ENCODE measurements around the gene PNPLA7.
A peak's percentile ranks its signal among the peaks of the same experiment; 100 is the strongest.

Gene PNPLA7

DNA sequence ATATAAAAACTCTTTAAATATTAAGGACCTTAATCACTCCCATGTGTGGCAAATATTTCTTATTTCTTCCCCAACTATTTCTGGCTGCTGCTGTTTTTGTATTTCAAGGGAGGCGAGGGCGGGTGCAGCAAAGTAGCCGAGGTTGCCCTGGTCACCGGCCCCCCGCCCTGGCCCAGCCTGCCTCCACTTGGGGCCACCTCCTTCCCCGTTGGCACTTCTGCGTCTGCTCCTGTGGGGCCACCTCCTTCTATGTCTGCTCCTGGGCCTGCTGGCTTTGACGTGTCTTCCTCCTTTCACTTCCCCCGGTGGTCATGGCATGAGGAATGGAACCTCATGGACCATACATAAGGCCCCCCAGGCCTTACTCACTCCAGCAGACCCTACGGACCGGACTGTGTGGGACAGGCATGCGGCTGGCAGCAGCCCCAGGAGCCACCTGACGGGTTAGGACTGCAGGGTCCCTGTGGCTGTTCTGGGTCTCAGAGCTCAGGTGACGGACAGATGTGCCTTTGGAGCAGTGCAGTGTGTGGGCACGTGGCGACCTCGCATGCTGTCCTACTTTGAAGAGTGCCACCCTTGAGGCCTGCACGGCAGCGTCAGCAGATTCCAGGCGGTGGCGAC lies 103.2 kb downstream of the PNPLA7 start:
- DNase-seq: no peak

DNA sequence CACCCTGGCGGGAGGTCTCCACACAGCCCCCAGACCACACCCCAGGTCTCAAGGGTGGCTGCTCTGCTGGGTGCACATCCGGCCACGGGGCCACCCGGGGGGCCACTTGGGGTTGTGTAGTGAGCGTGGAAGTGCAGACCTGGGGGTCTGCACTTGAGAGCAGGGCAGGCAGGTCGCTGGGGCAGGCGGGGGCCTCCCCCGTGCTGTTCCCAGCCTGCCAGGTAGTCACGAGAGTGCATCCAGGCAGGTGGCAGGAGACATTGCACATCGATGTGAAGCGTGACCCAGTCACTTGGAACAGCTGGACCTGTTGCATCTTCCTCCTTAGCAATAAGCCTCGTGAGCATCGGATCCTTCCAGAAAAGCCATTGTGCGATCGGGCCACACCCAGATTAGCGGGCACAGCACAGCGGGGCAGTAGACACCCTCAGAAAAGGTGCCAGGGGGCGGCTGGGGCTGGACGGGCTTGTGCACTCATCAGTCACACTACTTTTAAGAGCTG lies 104.2 kb downstream of the PNPLA7 start:
- no peak for DNase-seq

DNA sequence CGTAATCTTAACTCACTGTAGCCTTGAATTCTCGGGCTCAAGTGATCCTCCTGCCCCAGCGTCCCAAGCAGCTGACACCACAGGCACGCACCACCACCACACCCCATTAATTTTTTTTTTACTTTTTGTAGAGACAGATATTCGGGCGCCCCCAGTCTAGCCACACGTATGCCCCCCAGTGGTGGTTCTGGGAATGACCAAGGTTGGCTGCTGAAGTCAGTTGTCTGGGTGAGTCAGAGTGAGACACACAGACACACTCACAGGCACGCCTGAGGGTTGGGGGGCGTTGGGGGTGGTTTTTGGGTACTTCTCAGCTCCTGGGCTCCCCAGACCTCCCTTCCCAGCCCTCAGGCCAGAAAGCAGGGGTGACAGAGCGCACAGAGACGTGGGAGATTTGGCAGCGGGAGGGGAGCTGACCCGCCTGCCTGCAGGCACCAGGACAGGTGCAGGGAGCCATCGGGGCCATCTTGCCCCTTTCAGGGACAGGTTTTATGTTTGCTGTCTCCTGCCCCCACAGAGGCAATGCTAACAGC lies 104.9 kb downstream of the PNPLA7 start:
- peak; percentile 89 for DNase-seq

DNA sequence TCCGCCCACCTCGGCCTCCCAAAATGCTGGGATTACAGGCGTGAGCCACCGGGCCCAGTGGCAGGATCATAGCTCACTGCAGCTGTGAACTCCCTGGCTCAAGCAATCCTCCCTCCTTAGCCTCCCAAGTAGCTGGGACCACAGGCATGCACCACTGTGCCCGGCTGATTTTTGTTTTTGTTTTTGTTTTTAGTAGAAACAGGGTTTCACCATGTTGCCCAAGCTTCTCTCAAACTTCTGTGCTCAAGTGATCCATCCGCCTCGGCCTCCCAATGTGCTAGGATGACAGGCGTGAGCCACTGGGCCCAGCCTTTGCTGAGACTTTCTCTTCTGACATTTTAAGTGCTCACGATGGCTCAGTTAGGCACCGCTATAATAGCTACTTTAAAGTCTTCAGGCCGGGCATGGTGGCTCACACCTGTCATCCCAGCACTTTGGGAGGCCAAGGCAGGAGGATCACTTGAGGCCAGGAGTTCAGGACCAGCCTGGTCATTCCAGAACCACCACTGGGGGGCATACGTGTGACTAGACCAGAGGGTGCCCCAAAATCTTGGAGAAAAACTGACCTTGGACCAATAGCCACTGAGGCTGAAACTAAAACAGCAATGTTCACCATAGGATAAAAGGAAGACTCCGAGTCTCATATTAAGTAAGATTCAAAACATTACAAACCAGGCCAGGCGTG lies 106.0 kb downstream of the PNPLA7 start:
- no peak for DNase-seq

DNA sequence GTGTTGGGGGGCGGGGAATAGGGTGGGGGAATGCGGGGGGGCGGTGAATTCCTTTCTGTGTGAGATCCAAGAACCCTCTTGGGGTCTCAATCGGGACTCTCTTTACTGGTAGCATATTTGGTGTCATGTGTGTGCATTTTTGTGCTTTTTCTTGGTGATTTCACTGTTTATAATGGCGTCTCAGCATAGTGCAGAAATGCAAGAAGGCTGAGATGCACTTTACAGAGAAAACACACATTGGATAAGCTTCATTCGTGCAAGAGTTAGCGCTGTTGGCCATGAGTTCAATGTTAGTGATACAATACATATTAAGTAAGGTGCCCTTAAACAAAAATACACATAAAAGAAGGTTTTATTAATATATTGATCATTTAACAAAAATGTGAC lies 108.3 kb downstream of the PNPLA7 start:
- no peak for DNase-seq

DNA sequence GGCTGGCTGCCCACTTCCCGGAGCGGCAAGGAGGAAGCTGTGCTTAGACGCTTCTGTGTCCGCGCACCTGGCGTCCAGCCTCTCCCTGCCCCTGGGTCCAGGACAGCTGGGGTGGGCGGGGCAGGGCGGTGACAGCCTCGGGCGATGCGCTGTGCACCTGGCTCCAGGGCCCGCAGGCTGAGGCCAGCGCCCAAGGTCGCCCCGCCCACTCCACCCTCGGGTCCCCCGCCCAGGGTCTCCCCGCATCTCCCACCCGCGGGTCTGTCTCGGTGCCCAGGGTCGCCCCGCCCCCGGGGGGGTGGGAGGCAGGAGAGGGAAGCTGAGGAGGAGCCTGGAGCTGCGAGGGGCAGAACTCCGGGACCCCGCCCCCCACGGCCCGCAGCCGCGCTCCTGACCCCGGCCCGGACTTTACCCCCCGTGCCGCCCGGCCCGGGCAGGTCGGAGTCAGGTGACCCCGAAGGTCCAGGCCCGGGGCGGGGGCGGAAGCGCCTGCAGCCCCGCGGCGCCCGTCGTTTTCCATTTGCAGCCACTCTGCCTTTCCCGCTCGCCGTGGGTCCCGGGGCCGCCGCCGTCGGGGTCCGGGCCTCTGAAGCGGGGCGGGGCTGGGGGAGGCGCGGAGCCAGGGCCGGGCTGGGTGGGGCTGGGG lies 108.8 kb downstream of the PNPLA7 start, which contains the start of gene ENTPD8:
ENTPD8 (minus strand) TSS at position 69 of the 646 bp plus-strand sequence. CDS start 3,072 bp downstream, outside the sequence.
- DNase-seq: peak; percentile 21

DNA sequence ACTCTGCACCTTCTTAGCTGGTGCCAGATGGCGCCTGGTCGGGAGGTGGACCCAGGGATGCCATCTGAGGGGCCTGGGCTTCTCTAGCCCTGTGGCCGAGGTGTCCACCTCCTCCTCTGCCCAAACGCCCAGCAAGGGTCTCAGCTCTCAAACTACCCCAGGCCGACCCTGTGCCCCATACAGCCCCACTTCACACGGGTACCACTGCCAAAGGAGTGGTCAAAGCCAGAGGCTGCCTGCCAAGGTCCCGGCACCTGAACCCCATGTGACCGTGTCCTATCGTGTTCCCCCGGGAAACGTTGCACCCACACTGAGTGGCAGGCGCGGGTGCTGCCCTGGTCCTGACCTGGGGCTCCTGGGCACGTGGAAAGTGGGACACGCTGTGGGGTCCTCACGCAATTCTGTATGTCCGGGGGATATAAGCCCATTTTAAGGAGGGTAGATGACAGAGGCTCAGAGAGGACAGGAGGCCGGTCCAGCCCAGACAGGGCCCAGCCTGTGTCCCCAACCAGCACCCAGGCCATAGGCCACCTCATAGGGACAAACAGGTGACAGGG lies 111.0 kb downstream of the PNPLA7 start:
- peak; percentile 11 for DNase-seq

DNA sequence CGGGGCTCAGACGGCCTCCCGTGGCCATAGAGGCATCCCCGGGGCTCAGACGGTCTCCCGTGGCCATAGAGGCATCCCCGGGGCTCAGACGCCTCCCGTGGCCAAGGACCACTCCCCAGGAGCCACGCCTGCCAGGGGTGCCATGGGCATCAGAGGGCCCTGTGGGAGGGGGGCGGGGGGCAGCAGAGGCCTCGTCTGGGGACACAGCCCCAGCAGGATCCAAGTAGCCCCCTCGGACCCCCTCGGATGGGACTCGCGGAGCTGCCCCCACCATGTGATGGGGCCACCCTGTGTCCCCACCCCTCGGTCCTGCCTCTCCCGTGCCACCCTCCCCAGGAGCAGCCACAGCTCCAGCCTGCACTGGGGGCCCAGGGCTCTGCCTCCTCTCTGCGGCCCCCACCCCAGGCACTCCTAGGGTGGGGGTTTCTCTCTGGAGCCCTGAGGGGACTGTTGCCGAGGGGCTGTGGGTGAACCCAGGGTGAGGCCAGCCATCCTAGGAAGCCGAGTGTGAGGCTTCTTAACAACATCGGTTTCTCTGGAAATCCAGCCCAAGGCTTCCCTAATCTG lies 111.5 kb downstream of the PNPLA7 start:
- peak; percentile 12 for DNase-seq

DNA sequence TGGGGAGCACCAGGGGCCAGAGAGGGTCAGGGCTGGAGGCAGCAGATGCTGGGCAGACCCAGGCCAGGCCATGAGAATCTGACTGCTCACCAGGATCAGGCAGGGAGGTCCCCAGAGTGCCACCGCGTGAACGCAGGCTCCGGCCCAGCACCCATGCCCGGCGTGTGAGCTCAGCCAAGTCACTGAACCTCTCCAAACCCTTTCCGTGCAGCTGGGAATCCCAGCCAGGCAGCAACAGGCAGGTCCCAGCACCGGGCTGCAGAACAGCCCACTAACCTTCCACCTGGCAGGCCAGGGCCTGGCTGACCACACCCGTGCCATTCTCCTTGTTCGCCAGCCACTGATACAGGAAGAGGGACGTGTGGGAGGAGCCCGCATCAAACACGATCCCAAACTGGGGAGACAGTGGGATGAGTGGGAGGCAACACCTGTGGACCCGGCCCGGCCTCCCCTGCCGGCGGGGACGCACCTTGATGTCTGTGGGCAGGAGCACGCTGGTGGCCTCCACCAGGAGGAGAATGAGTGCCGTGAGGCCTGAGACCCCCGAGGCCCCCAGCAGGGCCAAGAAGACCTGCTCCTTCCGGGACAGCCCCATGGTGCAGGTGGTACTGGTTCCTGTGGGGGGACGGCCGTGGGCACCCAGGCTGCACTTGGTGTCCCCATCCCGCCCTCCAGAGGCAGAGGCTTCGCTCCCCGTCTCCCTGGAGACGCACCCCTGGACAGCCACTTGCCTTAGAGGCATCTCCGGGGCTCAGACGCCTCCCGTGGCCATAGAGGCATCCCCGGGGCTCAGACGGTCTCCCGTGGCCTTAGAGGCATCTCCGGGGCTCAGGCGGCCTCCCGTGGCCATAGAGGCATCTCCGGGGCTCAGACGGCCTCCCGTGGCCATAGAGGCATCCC lies 112.3 kb downstream of the PNPLA7 start:
- peak; percentile 12 for DNase-seq

DNA sequence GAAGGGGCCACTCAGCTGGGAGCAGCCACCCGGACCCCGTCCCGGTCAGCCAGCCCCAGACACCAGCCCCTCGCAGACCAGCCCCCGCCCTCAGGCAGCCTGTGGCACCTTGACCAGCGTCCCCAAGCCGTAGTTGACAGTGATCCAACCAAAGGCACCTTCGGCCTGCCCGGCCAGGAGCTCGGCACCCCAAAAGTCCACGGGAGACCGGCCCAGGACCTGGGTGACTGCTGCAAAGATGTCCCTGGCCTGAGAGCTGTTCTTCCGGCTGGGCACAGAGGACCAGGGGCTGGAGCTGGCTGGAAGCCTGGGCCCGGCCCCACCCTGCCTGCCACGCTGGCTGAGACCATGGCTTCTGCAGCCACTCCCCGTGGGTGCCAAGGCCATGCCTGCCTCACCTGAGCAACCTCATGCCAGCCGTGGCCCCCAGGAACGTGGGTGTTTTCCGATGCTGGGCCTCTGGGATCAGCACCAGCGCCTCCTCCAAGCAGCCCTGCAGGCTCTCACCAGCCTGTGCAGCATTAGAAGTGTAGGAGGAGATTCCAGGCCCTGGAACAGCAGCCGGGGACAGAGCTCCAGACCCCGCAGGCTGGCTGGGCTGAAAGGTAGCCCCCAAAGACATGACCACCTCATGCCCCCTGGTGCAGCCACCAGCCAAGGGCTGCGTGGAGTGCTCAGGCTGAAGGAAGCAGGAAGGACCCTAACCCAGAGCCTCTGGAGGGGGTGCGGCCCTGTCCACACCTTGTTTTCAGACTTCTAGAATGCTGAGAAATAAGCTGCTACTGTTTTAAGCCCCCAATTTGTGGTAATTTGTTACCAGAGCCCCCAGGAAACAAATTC lies 113.2 kb downstream of the PNPLA7 start:
- peak; percentile 11 for DNase-seq

DNA sequence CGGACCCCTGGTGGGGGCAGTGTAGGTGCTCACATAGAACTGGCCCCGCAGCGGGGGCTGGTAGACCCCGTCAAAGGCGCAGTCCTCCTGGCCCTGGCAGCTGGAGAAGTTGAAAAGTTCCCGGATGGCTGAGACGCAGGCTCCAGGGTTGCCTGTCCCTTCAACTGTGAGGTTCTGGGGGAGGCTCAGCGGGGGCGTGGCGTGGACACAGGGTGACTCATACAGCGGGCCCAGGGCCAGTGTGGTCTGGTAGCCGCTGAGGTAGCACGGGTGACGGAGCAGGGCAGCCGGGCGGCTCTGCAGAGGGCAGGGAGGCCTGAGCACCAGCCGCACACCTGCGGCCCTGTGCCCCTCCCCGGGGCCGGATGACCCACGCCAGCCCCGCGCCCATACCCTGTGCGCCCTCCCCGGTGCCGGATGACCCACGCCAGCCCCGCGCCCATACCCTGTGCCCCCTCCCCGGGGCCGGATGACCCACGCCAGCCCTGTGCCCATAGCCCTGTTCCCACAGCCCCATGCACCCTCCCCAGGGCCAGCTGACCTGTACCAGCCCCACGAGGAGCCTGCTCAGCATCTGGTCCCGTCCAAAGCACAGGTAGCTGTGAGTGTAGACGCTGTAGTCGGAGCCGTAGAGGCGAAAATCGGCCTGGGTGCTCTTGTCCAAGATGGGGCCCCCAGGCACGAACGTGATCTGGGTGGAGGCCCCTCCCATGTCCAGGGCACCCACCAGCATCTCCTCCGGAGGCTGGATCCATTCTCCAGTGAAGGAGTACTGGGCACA lies 114.0 kb downstream of the PNPLA7 start:
- DNase-seq: peak; percentile 13

DNA sequence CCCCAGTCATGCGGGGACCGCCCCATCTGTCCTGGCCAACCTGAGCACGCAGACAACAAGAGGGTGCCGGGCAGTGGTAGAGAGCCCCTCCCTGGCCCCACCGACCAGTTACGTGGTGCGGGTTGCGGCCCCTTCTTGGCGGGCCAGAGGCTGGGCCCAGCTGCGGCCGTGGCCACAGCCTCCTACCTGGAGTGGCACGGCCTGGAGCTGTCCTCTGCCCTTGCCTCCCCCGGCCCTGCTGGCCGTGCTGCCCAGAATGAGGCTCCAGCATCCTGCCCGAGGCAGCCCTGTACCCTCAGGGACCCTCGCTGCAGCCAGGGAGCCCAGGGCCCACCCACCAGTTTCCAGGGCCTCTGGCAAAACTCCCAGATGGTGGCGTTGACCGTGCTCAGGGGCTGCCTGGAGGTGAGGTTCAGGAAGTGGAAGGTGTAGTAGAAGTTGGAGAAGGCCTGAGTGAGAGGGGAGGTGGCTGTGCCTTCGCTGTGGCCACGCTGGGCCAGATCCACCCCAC lies 114.8 kb downstream of the PNPLA7 start:
- DNase-seq: peak; percentile 12

DNA sequence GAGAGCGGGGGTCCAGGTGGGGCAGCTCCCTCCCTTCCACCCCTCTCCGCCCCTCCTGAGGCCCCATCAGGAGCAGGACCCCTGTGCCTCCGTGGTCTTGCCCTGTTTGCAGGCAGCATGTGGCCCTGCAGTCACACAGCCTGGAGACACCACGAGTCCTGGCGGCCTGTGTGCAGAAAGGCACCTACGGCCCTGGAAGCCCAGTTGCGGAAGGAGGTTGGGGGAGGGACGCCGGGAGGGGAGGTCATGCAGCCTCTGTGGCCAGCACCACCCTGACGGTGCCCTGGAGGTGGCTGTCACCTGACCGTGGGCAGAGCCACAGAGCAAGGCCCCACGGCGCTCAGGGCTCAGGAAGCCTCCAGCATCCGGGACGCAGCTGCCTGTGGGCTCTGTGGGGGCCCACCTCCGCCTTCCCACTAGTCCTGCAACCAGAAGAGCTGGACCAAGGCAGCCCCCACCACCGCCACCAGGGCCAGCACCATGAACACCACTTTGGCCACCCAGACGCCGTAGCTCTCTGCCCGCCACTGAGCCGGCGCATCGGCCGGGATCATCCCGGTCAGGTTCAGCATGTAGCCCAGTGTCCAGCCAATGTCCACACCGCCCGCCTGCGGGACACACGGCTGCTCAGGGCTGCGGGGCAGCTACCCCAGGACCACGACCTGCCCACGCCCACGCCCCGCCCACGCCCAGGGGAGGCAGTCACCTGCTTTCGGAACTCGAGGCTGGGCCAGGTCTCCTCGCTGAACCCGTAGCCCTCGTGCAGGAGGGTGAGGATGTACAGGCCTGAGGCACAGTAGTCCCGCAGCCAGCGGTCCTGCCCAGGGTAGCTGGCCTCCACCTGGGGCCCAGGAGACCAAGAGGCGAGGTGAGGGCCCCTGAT lies 115.5 kb downstream of the PNPLA7 start:
- peak; percentile 14 for DNase-seq

DNA sequence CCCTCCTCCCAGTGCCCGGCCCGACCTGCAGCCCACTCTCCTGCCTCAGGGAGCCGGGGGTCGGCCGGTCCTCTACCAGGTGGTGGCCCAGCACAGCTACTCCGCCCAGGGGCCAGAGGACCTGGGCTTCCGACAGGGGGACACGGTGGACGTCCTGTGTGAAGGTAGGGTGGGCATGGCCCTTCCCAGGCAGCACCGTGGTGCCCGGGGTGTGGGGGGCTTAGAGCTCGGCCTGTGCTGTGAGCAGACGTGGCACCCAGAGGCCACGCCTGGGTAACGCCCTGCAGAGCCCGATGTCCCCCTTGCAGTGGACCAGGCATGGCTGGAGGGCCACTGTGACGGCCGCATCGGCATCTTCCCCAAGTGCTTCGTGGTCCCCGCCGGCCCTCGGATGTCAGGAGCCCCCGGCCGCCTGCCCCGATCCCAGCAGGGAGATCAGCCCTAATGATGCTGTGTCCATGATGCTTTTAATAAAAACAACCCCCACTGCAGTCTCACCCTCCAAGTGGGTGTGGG lies 116.2 kb downstream of the PNPLA7 start:
- peak; percentile 10 for DNase-seq

DNA sequence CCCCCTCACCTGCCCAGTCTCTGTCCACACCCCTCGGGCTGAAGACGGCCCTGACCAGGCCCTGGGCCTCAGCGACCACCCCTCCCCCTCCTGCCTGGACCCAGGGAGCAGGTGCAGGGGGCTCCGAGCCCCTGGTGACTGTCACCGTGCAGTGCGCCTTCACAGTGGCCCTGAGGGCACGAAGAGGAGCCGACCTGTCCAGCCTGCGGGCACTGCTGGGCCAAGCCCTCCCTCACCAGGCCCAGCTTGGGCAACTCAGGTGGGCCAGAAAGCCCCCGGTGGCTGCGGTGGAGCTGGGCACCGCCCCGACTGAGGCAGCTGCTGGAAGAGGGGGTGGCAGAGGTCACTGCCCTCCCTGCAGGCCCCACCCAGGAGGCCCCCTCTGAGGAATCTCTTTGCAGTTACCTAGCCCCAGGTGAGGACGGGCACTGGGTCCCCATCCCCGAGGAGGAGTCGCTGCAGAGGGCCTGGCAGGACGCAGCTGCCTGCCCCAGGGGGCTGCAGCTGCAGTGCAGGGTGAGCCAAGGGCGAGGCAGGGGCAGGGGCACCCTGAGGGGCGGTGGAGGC lies 116.8 kb downstream of the PNPLA7 start:
- peak; percentile 13 for DNase-seq

DNA sequence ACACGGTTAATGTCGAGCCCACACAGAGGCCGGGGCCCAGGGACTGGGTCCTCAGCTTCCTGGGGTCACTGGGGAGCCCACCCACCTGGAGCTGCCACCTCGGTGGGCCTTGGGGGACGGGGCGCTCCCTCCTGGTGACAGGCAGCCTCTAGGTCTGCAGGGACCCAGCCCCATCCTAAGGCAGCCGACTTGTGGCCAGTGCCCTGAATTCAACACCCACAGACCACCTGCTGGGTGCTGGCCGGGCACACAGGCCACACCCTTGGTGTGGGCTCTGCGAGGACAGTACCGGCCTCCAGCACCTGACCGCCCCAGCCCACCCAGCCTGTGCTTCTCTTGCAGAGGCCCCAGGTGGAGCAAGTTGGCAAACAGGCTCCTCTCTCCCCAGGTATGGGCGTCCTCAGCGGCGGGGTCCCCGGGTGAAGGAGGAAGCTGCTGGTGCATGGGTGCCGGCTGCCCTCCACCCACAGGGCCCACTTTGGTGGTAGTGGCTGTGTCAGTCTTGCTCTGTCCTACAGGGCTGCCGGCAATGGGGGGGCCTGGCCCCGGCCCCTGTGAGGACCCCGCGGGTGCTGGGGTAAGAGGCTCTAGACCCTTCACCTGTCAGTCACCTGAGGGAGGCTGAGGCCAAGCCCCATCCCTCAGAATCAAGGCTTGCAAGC lies 117.4 kb downstream of the PNPLA7 start:
- peak; percentile 14 for DNase-seq

DNA sequence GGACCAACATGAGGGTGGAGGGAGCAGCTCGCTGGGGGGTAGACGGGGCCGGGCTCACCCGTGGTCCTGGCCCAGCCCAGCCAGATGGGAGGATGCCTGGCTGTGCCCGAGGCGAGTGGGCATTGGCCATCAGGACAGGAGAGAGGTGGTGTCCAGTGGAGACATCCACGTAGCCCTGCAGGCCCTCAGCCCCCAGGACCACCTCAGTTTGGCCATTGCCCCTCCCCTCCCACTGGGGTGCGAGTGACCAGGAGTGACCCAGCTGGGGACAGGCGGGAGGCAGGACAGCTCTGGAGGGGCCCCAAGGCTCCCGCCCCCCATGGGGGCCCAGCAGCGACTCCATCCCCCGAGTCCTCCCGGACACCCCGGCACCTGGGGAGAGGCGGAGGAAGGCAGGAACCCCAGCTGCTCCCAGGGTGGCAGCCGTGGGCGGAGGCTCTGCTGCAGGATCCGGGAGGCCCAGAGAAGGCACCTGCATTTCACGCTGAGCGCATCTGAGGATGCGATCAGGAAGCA lies 118.7 kb downstream of the PNPLA7 start:
- peak; percentile 12 for DNase-seq

Measured in activated CD8-positive, alpha-beta memory T cell treated with anti-CD3 and anti-CD28 coated beads, Interleukin-2, amount 50 U/mL, for 4 hours (primary cell).